LNCAP (cell line): Measurements from ENCODE around the gene DEK.

Experiments used
- CTCF ChIP-seq: fragments of 450-650 bp; IDR thresholded peaks from 2 replicates; pipeline ENCODE4 v1.5.1; 2017; ENCODE audit warnings: mild to moderate bottlenecking

DEK gene

GRCh38 chr6:18179770-18180356, 84.5 kb downstream of the DEK start:
- no peak for TF ChIP-seq CTCF

- no peak for TF ChIP-seq CTCF
Observed at GRCh38 chr6:18178960-18179615, 85.2 kb downstream of the DEK start.

- TF ChIP-seq CTCF: no peak
Observed at GRCh38 chr6:18177286-18177965, 86.9 kb downstream of the DEK start.
